ENCODE measurements around the gene SEPSECS.

The SEPSECS gene

DNA sequence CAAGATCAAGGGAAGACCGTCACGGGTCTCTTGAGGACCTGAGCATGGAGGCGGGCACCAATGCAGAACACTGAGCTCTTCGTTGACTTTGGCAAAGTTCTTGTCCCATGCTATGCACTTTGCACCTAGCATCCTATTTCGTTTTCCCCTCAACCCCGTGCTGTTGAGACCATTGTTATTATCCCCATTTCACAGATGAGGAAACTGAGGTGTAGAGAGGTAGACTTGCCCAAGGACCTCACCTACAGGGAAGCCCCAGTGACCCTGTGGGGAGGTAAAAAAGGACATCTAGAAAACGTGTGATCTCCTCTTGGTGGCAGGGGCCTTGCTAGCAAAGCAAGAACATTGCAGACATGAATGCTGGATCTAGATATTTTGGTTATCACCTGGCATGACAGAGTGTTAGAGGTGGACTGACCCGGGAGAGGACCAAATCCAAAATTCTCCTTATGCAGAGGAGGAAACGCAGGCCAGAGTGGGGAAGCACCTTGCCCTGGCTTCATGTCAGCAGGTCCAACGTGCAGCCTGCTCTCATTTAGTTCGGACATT lies 48.5 kb downstream of the SEPSECS start:
- in situ Hi-C loops (cut with MboI; ENCODE audit: low sequenced_read_pairs) = no loop called here

GRCh38 chr4:25110527-25111329 lies 49.5 kb downstream of the SEPSECS start:
- in situ Hi-C loops (cut with MboI; ENCODE audit: low sequenced_read_pairs) = no loop called here

GRCh38 chr4:25109511-25109910 lies 50.7 kb downstream of the SEPSECS start:
- in situ Hi-C loops (cut with MboI; ENCODE audit: low sequenced_read_pairs) = no loop called here

- in situ Hi-C loops (cut with MboI; ENCODE audit: low sequenced_read_pairs) = no loop called here
Observed at GRCh38 chr4:25108556-25108955, 51.7 kb downstream of the SEPSECS start.

- in situ Hi-C loops (cut with MboI; ENCODE audit: low sequenced_read_pairs) = no loop called here
Observed at GRCh38 chr4:25107827-25108516, 52.3 kb downstream of the SEPSECS start.

DNA sequence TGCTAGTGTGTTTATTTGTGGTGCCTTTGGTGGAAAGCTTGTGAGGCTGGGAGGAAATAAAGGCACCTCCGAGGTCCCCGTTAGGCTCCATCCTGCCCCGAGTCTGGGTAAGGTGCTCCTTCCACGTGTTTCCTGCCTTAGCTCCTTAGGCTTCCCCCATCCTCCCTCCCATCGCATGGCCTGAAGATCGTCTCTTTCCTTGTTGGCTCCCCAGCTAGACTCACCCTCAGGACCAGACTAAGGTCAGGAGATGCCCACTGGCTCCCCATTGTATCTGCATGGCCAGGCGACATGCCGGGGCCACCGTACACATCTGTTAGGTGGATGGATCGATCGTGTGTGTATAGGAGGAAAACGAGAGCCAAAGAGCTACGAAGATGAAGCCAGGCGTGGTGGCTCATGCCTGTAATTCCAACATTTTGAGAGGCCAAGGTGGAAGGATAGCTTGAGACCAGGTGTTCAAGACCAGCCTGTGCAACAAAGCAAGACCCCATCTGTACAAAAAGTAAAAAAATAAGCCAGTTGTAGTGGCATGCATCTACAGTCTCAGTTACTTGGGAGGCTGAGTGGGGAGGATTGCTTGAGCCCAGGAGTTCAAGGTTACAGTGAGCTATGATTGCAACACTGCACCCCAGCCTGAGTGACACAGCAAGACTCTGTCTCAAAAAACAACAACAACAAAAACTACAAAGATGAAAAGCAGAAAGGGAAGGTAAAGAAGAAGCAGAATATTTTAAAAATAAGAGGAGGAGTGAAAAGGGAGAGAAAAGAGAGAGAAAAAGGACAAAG lies 53.7 kb downstream of the SEPSECS start:
- in situ Hi-C loops (cut with MboI; ENCODE audit: low sequenced_read_pairs) = no loop called here

- in situ Hi-C loops (cut with MboI; ENCODE audit: low sequenced_read_pairs) = no loop called here
Observed at GRCh38 chr4:25104591-25104990, 55.7 kb downstream of the SEPSECS start.

- in situ Hi-C loops (cut with MboI; ENCODE audit: low sequenced_read_pairs) = no loop called here
Observed at GRCh38 chr4:25103418-25103817, 56.8 kb downstream of the SEPSECS start.

- in situ Hi-C loops (cut with MboI; ENCODE audit: low sequenced_read_pairs) = no loop called here
Observed at GRCh38 chr4:25101836-25102235, 58.4 kb downstream of the SEPSECS start.

DNA sequence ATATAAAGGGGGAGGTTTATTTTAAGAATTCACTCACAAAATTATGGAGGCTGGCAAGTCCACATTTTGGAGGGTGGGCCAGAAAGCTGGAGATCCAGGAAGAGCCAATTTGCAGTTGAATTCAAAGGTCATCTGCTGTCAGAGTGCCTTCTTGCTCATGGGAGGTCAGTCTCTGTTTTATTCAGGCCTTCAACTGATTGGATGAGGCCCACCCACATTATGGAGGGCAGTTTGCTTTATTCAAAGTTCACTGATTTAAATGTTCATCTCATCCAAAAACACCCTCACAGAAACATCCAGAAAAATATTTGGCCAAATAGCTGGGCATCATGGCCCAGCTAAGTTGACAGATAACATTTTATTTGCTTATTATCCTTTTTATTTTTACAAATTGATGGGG lies 59.5 kb downstream of the SEPSECS start:
- in situ Hi-C loops (cut with MboI; ENCODE audit: low sequenced_read_pairs) = no loop called here

- in situ Hi-C loops (cut with MboI; ENCODE audit: low sequenced_read_pairs) = no loop called here
Observed at GRCh38 chr4:25100021-25100555, 60.2 kb downstream of the SEPSECS start.

DNA sequence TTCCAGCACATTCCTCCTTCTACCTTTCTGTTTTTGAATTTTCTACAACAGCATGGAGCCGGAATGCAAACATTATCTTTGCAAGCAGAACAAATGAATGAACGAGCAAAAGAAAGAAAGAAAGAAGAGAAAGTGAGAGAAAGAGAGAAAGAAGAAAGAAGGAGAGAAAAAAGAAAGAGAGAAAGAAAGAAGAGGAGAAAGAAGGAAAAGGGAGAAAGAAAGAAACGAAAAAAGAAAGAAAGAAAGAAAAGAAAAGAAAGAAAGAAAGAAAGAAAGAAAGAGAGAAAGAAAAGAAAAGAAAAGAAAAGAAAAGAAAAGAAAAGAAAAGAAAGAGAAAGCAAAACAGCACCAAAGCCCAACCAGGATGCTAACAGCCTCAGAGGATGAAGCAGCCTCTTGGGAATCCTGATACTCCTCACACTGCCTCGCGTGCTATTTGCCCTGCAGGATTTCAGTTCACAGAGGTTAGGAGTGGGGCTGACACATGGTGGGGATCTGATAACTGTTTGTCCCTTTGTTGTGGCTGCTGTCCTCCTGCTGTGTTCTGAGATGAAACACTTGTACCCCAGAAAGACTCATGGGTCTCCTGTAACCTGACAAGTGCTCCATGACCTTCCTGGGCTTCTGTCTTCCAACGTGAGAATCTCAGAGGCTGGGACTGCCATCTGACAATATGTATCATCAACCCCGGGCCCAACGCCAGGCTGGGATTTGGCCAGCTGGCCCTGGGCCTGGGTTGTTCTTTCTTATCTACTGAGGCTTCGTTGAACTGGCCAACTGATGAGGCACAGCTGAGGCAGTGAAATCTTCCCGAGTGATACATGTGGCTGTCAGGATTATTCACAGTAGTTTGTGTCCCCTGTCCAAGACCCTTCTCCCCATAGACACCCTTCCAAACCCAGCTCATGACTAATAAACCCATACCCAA lies 61.0 kb downstream of the SEPSECS start:
- in situ Hi-C loops (cut with MboI; ENCODE audit: low sequenced_read_pairs) = no loop called here

GRCh38 chr4:25096981-25097443 lies 63.2 kb downstream of the SEPSECS start:
- in situ Hi-C loops (cut with MboI; ENCODE audit: low sequenced_read_pairs) = no loop called here

- in situ Hi-C loops (cut with MboI; ENCODE audit: low sequenced_read_pairs) = no loop called here
Observed at GRCh38 chr4:25096251-25096980, 63.8 kb downstream of the SEPSECS start.

DNA sequence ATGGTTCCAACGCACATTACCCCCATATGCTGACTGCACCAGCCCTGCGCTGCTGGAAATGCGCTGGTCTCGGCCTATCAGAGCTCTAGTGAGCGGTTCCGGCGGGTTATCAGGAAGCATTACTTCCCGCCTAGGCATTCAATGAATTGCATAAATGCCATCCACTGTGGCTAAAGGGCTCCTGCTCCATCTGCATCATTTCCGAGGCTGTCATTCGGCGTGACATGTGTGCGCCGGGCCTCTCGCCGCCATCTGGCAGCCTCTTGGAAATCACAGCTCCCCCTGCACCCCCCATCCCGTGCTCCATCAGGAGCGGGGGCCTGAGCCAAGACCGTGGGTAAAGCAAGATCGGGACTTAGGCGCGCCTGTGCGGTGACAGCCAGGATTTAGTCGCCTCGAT lies 64.4 kb downstream of the SEPSECS start:
- in situ Hi-C loops (cut with MboI; ENCODE audit: low sequenced_read_pairs) = no loop called here

DNA sequence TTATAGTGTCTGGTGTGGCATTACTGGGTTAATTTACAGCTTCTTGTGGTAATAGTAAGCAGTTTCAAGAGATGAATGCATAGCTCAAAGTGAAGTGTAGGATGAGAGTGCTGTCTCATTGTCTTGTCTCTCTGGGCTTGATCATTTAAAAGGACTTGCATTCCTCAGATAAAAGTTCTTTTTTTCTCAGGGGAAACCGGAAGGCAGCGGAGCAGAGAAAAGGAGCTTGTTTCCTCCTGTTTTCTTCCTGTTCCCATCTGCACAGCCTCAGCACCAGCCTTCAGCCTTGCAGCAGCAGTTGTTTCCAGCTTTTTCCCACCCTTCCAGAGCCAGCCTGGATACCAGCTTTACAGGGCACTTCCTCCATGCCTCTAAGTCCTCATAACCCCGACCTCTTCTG lies 68.1 kb downstream of the SEPSECS start:
- in situ Hi-C loops (cut with MboI; ENCODE audit: low sequenced_read_pairs) = no loop called here

GRCh38 chr4:25090516-25090915 lies 69.7 kb downstream of the SEPSECS start:
- in situ Hi-C loops (cut with MboI; ENCODE audit: low sequenced_read_pairs) = no loop called here

DNA sequence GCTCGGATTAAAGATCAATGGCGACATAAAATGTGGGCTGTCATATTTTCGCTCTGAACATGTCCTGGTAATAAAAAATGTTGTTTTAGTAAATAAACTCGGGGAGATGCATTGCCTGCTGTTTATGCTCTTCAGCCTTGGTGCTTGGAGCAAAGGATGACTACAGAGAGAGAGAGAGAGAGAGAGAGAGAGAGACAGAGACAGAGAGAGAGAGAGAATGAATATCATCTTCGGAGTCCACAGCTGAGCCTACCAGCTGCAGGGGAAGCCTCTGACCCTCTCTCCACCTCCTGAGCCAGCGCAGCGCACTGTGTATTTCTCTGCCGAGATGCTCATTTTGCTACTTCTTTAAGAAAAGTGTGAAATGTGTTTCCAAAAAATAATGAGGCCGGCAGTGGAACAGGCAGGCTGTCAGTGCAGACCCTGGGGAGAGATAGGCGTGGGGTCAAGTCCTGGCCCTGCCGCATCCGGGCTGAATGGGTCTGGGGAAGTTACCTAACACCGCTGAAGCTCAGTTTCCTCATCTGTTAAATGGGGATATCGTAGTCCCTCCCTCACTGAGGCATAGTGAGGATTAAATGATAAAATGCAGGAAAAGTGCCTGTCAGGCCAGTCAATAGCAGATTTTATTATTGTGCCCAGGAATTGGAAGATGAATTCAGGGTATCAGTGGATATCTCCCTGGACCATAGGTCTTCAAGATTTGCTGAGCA lies 71.0 kb downstream of the SEPSECS start:
- in situ Hi-C loops (cut with MboI; ENCODE audit: low sequenced_read_pairs) = no loop called here
